GM21381 (cell line): Measurements from ENCODE around the gene HOXA11.

Experiments used
- ATAC-seq: cut with Tn5 transposase; IDR thresholded peaks from one replicate; pipeline ENCODE4 v1.9.1; 2021; ENCODE audit warnings: mild to moderate bottlenecking, moderate library complexity; ENCODE audit not compliant: unreplicated experiment

HOXA11 gene

GRCh38 chr7:27171325-27171636 is 13.8 kb downstream of the HOXA11 start:
- no peak for ATAC-seq

- ATAC-seq, result no peak
These were observed 14.4 kb downstream of the HOXA11 start for GRCh38 chr7:27170426-27171324.

DNA sequence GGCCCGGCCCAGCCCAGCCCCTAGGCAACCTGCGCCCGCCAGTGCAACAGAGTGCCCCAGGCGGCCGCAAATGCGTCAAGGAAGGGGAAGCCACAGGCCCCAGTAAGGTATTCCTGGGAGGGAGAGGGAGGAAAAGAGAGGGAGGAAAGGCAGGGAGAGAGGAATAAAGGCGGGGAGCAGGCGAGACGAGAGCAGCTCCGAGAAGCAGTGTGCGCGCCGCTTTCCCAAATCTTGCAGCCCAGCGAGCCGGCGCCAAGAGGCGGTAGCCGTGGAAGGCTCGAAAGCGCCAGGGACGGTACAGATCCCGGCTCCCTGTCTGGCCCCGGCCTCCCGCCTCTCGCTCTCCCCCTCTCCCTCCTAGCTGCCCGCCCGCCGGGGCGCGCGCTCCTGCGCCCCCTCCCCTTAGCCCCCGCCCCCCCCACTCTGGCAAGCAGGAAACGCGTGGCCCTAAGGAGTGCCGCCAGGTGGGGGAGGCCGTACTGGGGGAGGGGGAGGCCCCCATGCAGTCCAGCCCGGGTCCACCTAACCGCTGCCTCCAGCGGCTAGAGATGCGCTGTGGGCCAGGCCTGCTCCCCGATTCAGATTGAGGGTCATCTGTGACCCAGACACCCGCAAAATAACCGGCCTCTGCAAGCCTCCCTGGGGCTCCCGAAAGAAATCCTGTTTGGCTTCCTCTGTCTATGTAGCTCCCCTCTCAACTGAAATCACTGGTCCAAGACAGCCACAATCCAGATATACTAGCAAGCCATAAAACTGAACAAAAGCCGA is 15.2 kb downstream of the HOXA11 start:
- no peak for ATAC-seq

- ATAC-seq, result no peak
These were observed 16.6 kb downstream of the HOXA11 start for GRCh38 chr7:27168265-27168947.

GRCh38 chr7:27167916-27168264 is 17.1 kb downstream of the HOXA11 start:
- no peak for ATAC-seq

DNA sequence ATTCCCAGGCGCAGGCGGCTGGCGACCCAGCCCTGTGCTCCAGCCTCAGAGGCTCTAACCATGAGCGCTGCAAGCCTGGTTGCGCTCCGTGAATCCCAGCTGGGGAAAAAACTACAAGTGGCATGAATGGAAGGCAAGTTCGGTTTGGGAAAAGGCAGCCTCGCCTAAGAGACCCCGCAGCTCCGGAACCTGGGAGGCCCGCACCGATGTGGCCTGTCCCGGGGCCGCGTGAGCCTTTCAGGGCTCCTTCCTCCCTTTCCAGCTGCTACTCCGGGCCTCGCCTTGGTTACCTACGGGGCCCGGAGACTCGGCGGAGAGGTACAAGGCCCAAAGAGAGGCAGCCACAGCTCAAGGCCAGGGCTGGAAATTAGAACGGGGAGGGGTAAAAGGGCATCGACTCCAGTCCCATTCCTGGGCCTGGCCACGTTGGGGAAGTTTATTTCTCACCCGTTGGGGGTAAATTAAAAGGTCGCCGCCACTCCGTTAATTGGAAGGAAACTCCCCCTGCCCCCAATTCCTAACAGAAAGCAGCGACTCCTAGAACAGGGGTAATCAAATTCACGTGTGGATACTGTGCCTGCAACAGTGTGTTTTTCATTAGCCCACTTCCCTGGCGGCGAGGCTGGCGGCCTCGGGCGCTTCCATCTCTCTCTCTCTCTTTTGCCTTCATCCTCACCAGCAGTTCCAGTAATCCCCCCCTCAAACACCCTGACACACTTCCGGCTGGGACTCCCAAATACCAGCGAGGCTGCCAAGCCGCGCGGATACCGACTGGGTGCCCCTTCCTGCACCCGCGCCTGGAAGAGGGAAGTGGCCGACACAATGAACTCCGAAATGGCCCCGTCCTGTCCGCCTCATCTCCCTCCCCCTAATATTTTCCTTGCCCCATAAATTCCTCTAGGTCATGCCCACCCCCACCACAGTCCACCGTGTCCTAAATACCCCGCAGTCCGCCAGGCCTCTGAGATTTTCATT is 18.2 kb downstream of the HOXA11 start:
- no peak for ATAC-seq

- no peak for ATAC-seq
These were observed 19.0 kb downstream of the HOXA11 start for GRCh38 chr7:27165996-27166530.

DNA sequence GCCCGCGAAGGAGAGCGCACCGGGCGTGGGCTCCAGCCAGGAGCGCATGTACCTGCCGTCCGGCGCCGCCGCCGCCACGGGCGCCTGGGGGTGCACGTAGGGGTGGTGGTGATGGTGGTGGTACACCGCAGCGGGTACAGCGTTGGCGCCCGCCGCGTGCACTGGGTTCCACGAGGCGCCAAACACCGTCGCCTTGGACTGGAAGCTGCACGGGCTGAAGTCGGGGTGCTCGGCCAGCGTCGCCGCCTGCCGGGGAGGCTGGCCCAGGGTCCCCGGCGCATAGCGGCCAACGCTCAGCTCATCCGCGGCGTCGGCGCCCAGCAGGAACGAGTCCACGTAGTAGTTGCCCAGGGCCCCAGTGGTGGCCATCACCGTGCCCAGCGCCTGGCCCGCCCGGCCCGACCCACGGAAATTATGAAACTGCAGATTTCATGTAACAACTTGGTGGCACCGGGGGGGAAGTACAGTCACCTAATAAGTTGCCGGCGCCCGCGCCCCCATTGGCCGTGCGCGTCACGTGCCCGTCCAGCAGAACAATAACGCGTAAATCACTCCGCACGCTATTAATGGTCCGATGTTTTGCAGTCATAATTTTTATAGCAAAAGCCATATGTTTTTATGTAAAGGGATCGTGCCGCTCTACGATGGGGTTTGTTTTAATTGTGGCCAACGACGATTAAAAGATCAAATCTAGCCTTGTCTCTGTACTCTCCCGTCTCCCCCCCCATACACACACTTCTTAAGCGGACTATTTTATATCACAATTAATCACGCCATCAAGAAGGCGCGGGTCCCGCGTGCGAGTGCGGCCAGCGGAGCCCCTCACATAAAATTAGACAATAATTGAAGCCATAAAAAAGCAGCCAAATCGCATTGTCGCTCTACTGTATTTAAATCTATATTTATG is 19.7 kb downstream of the HOXA11 start, which contains the start of gene HOXA9:
Gene HOXA9 (minus strand): TSS at position 449 of the 907 bp plus-strand sequence. CDS start 80 bp downstream, at position 369.
- ATAC-seq, result no peak

DNA sequence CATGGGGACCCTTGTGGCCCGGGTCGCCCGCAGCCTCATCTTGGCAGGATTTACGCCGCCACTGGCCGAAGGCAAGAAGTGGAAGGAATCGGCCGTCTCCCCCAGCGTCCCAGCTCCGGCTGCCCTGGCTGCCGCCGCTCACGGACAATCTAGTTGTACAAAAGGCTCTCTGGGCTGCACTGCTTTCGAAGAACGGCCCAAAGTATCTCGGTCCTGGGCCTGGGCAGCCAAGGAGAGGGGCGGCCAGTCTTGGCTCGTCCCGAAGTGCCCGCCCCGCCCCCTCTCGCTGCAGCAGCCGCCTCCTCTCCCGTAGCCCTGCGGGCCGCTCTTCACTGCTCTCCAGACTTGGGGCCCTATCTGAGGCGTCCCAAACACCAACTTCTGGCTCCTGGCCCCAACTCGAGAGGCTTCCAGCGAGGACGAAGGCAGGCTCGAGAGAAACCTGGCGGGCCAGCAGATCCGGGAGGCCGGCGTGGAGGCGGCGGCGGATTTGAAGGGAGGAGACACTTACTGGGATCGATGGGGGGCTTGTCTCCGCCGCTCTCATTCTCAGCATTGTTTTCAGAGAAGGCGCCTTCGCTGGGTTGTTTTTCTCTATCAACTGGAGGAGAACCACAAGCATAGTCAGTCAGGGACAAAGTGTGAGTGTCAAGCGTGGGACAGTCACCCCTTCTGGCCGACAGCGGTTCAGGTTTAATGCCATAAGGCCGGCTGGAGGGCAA is 20.5 kb downstream of the HOXA11 start:
- no peak for ATAC-seq

GRCh38 chr7:27164045-27164366 is 21.0 kb downstream of the HOXA11 start:
- no peak for ATAC-seq

DNA sequence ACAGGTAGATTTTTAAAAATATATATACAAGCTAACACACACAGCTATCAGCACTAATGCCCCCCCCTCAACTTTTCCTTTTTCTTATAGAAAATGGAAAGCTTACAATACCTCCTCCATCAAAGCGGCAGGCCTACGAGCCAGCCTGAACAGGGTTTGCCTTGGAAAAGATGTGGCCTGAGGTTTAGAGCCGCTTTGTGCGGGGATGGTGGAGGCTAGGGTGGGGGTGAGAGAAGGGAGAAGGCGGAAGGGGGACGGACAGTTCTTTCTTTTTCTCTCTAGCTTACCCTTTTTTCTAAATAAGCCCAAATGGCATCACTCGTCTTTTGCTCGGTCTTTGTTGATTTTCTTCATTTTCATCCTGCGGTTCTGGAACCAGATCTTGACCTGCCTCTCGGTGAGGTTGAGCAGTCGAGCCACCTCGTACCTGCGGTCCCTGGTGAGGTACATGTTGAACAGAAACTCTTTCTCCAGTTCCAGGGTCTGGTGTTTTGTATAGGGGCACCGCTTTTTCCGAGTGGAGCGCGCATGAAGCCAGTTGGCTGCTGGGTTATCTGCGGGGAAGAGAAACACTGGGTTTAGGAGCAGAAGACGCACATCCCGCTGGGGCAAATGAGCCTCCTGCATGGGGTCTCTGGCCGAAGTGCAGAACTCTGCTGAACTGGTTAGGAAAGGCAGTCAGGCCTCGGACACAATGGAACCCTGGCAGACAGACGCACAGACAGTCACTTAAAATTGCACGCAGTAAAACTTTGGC is 21.6 kb downstream of the HOXA11 start:
- no peak for ATAC-seq

DNA sequence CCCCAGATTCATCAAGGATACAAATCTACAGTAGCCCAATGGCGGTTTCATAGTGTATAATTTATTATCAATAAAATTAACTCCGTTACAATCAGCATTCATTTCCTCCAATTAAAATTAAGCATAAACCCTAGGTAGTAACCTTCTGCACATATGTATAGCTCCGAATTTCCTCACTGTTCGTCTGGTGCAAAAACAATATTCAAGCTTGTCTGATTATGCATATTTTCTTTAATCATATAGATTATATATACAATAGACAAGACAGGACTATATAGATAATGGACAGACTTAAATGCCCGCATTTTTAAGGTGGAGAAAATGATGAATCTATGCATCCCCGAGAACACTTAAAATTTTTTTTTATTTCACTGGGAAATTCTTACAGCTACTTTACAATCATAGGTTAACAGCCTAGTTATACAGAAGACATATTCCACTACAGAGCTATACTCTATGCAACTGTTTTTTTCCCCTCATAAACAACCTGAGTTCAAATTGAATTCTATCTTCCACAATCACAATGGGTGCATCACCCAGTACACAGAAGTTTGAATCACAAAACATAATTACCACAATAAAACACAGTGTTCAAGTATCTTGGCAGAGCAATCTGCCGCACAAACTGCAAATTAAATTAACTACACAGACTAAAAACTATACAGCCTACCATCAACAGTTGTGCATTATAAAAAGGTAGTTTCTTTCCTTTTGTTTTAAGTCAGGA is 22.3 kb downstream of the HOXA11 start:
- no peak for ATAC-seq

DNA sequence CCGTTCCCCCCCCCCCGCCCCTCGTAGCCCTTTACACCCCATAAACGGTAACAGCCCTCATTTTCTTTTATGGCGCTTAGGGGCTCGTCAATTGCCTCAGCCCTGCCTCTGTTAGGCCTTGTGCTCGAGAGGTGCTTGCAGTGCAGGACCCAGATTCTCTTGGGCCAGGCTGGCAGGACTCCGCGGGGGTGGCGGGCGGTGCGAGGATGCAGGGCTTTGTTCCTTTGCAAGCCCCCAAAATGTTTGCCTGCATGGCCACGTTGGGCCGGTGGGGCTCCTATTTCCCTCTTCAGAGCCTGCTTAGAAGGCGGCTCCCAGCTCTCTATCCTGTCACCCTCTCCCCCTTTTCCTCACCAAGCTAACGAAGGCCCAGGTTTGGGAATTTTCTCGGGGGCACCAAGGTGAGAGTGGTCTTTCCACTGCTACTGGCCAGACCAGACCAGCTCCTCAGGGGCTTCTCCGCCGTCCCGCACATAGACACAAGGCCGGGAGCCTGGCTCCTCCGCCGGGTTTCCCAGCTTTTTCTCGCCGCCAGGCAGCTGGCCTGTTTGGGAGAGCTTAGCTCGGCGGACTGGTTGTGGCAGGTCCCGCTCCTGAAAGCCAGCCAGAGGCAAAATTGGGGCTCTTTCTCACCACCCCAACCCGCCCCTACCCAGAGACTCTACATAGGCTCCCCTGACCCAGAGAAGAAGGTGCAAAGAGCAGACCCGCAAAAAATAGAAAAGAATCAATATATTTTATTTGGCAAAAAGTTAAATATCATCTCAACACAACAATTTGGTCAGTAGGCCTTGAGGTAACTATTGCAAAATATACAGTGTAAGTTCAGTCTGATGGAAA is 23.1 kb downstream of the HOXA11 start:
- no peak for ATAC-seq

GRCh38 chr7:27161214-27161720 is 23.8 kb downstream of the HOXA11 start:
- ATAC-seq, result no peak

GRCh38 chr7:27160546-27161213 is 24.4 kb downstream of the HOXA11 start:
- ATAC-seq, result no peak

- ATAC-seq, result no peak
These were observed 24.9 kb downstream of the HOXA11 start for GRCh38 chr7:27160145-27160545.
